Fibroblast of lung (primary cell): Measurements from ENCODE around the gene EXD2. TPM values are rescaled to one million over a fixed set of nuclear protein-coding genes. Genes with fewer than 3 reads are reported as not detected.

Experiments
- DNase-seq, 2 donors: peaks; one replicate each; pipeline versions ENCODE4 v3.0.0 to v3.0.0-alpha.2; 2010; ENCODE audit warnings: low read depth in 2 of 2
- H2AFZ ChIP-seq: 2 replicates; pipeline ENCODE4 v1.5.1; 2012; ENCODE audit warnings: low read length, control low read depth, inconsistent platforms
- H3K27ac ChIP-seq: 2 replicates; pipeline ENCODE4 v1.5.1; 2011; ENCODE audit warnings: low read length, control low read depth; ENCODE audit not compliant: insufficient read depth
- H3K27me3 ChIP-seq: 2 replicates; pipeline ENCODE4 v1.5.1; 2011; ENCODE audit warnings: mild to moderate bottlenecking, low read length; ENCODE audit not compliant: control insufficient read depth, insufficient read depth
- H3K36me3 ChIP-seq: 2 replicates; pipeline ENCODE4 v1.5.1; 2011; ENCODE audit warnings: low read length; ENCODE audit not compliant: control insufficient read depth, insufficient read depth
- H3K4me1 ChIP-seq: 2 replicates; pipeline ENCODE4 v1.5.1; 2011; ENCODE audit warnings: low read length; ENCODE audit not compliant: control insufficient read depth, insufficient read depth; ENCODE audit errors: extremely low read depth
- H3K4me2 ChIP-seq: 2 replicates; pipeline ENCODE4 v1.5.1; 2011; ENCODE audit warnings: low read length, control low read depth; ENCODE audit not compliant: insufficient read depth; ENCODE audit errors: extremely low read depth
- H3K4me3 ChIP-seq, 4 experiments: fragments of 200-600 bp in 1 of 4; sonication (generic) in 1 of 4; replicated peaks in 1 of 4; 2 replicates each; pipeline ENCODE4 v1.5.1; 2011 to 2016; ENCODE audit warnings: low read length in 4 of 4, low read depth in 3 of 4, mild to moderate bottlenecking in 3 of 4, control low read depth in 2 of 4, inconsistent platforms in 1 of 4, mixed read lengths in 1 of 4; ENCODE audit not compliant: insufficient read depth in 1 of 4; ENCODE audit errors: control extremely low read depth in 1 of 4
- H3K79me2 ChIP-seq: 2 replicates; pipeline ENCODE4 v1.5.1; 2012; ENCODE audit warnings: mild to moderate bottlenecking, low read length, inconsistent platforms; ENCODE audit not compliant: control insufficient read depth, insufficient read depth
- H3K9ac ChIP-seq: 2 replicates; pipeline ENCODE4 v1.5.1; 2011; ENCODE audit warnings: mild to moderate bottlenecking, low read length, control low read depth; ENCODE audit not compliant: insufficient read depth
- H3K9me3 ChIP-seq: 2 replicates; pipeline ENCODE4 v1.5.1; 2012; ENCODE audit warnings: low read depth, low read length; ENCODE audit not compliant: control insufficient read depth, insufficient read depth
- H4K20me1 ChIP-seq: 2 replicates; pipeline ENCODE4 v1.5.1; 2011; ENCODE audit warnings: low read length; ENCODE audit not compliant: control insufficient read depth, insufficient read depth; ENCODE audit errors: extremely low read depth
- CTCF ChIP-seq, 2 donors: IDR thresholded peaks in 1 of 2; conservative IDR thresholded peaks in 1 of 2; 1 replicate in 1 of 2; 2 replicates in 1 of 2; pipeline ENCODE4 v1.5.1; 2011 to 2012; ENCODE audit warnings: low read length in 2 of 2, control low read depth in 1 of 2, inconsistent platforms in 1 of 2, low read depth in 1 of 2, mild to moderate bottlenecking in 1 of 2
- EZH2 ChIP-seq: IDR thresholded peaks from 2 replicates; pipeline ENCODE4 v1.5.1; 2012; ENCODE audit warnings: low read length, control low read depth, mild to moderate bottlenecking; ENCODE audit errors: missing control alignments
- polyA plus RNA-seq, 2 donors: library from polyadenylated mRNA; depleted of rRNA in 1 of 2; stranded (reverse) in 1 of 2; unstranded in 1 of 2; fragments of >200 nt; gene quantifications; 2 replicates each; pipeline ENCODE4 v1.2.1, GENCODE V29; 2011 to 2012; ENCODE audit warnings: missing spikeins in 1 of 2
- total RNA-seq: library from RNA; depleted of rRNA; stranded (reverse); fragments of >200 nt; gene quantifications from 2 replicates; pipeline ENCODE4 v1.2.1, GENCODE V29; 2014

EXD2 gene
- total and polyA plus RNA-seq, 2 donors (not counting 1 experiment from before 2014, with no cell fraction given), result 25.5 to 27.7 TPM

DNA sequence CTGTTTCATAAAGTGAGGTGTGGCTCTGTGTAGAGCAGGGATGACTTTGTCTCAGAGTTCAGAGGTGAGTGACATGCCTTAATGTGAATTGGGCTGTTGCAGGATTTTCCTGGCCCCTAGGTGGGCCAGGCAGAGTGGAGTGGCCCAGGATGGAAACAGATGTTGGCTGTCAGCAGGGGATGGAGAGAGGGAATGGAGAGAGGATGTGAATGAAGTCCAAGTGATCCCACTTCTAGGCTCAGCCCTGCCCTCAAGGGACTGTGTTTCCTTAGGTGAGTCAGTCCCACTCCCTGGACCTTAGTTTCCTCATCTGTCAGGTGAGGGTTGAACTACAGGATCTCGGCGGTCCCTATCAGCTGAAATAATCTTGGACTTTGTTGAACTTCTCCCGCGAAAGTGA lies 76.2 kb downstream of the EXD2 start:
- DNase-seq, result no peak
- Histone ChIP-seq H3K4me1 (peaks cover 34% of the 10 kb centered on the region), H3K79me2 (no peaks in the 10 kb centered on the region), H3K36me3 (no peaks in the 10 kb centered on the region), H3K9me3 (no peaks in the 10 kb centered on the region), H3K4me3 (no peak overlapping the region), H3K27ac (peak overlapping the region; percentile 53), H3K9ac (no peak overlapping the region), H3K4me2 (no peak overlapping the region), H2AFZ (no peak overlapping the region), H4K20me1 (no peaks in the 10 kb centered on the region), H3K27me3 (no peaks in the 10 kb centered on the region)
- TF ChIP-seq EZH2 (no peak), CTCF (conservative IDR thresholded peaks at IDR 0.05 in 1 of 2, IDR thresholded peaks at IDR 0.05 in 1 of 2; ENCODE audit: low read depth in 1 of 2, low read length in 2 of 2) (no peak)

DNA sequence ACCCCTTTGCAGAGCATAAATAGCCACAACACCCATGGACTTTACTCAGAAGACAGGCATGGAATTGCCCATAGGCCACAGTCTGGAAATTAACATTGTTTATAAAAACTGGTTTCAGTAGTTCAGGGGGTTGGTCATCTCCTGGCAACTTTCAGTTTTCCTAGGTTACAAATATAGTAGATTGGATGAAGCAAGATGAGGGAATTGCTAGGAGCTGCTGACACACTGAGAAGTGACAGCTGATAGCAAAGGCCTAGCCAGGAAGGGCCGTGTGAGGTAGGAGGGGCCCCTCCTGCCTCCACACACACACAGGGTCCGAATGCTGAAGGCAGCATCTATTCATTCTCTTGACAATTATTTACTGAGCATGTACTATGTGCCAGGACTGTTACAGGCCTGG lies 76.9 kb downstream of the EXD2 start:
- H3K27ac ChIP-seq, result peak overlapping the region; percentile 81
- H3K4me1 ChIP-seq, result peaks cover 29% of the 10 kb centered on the region
- H4K20me1 ChIP-seq, result no peaks in the 10 kb centered on the region
- TF ChIP-seq EZH2 (no peak), CTCF (conservative IDR thresholded peaks at IDR 0.05 in 1 of 2, IDR thresholded peaks at IDR 0.05 in 1 of 2; ENCODE audit: low read depth in 1 of 2, low read length in 2 of 2) (no peak)
- peak; percentile 32 to 69 for DNase-seq
- H2AFZ ChIP-seq, result no peak overlapping the region
- no peak overlapping the region for H3K4me2 ChIP-seq
- H3K9me3 ChIP-seq, result no peaks in the 10 kb centered on the region
- H3K79me2 ChIP-seq, result no peaks in the 10 kb centered on the region
- no peaks in the 10 kb centered on the region for H3K36me3 ChIP-seq
- H3K9ac ChIP-seq, result no peak overlapping the region
- H3K27me3 ChIP-seq, result no peaks in the 10 kb centered on the region
- no peak overlapping the region for H3K4me3 ChIP-seq

DNA sequence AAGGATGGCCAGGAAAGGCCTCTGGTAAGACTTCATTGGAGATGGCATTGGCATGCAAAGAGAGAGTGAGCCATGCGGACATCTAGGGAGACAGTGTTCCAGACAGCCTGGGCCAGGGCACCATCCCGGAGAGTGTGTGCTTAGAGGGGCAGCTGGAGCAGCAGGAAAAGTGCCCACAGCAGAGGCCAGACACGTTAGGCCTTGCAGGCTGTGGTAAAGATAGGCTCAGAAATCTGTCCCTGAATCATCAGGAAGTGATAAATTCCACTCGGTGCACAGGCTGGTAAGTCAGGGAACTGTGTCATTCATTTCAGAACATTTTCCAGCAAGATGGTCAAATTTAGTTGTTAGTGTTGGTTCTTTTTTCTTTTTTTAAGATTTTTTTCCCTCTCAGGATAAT lies 77.5 kb downstream of the EXD2 start:
- Histone ChIP-seq H3K4me2 (peak overlapping the region; percentile 11), H3K36me3 (no peaks in the 10 kb centered on the region), H3K4me3 (no peak overlapping the region), H3K9ac (no peak overlapping the region), H3K27ac (peak overlapping the region; percentile 81), H3K79me2 (no peaks in the 10 kb centered on the region), H3K27me3 (no peaks in the 10 kb centered on the region), H4K20me1 (no peaks in the 10 kb centered on the region), H2AFZ (no peak overlapping the region), H3K4me1 (peaks cover 26% of the 10 kb centered on the region), H3K9me3 (no peaks in the 10 kb centered on the region)
- peak in 1 of 2 donors; percentile 72 for DNase-seq
- TF ChIP-seq CTCF (conservative IDR thresholded peaks at IDR 0.05 in 1 of 2, IDR thresholded peaks at IDR 0.05 in 1 of 2; ENCODE audit: low read depth in 1 of 2, low read length in 2 of 2) (no peak), EZH2 (no peak)
